GM19238 (cell line): Measurements from ENCODE around the gene CCDC24.

ENCODE experiments used
- DNase-seq: peaks from one replicate; pipeline ENCODE4 v3.0.0; 2011; ENCODE audit warnings: low spot score; ENCODE audit not compliant: insufficient read length

Gene CCDC24

DNA sequence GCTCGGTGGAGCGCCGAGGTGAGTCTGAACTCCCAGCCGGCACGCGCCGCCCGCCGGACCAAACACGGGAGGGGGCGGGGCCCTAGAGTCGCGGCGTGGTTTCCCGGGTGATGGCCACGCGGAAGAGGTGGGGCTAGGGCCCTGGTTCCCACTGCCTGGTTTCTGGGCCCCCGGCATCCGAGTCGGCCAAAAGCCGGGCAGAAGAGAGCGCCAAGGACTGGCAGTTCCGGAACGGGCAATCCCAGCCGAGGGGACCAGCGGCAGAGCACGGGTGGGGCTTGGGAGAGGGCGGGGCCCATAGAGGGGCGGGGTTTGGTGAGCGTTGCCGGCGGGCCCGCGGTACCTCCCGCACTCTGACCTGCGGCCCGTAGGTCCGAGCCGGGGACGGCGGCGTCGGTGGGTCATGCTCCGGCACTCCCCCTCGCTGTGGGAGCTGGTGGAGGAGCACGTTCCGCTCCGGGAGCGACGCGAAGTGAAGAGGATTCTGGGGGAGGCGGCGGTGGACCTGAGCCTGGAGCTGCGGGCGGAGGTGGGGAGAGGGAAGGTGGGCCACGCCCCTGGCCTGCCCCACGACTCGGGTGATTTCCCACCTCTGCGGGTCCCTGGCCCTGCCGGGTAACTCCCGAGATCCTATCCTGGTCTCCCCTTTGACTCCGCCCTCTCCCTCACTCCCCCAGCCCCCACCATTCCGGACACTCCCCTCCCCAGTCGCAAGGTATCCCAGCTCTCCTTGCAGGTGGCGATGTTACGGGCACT is at the start of gene CCDC24:
CCDC24 (plus strand) TSS at position 124 of the 756 bp plus-strand sequence; CDS start at position 404, 280 bp downstream.
- DNase-seq, result peak; percentile 89

DNA sequence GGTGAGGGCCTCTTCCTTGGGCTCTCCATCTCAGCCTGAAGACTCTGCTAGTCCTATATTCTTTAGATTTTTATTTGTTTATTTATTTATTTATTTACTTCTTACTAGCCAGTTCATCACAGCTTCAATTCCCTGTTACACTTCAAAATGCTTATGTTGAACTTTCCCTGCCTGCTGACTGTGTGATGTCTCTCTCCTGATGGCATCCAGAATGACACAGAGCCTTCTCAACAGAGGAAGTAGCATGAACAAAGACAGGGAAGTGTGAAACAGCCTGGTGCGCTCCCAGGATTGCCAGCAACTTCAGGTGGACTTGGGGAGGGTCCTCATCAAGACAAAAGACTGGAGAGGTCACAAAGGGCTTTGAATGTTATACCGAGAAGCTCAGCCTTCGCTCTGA is 49.0 kb upstream of the CCDC24 start:
- no peak for DNase-seq

DNA sequence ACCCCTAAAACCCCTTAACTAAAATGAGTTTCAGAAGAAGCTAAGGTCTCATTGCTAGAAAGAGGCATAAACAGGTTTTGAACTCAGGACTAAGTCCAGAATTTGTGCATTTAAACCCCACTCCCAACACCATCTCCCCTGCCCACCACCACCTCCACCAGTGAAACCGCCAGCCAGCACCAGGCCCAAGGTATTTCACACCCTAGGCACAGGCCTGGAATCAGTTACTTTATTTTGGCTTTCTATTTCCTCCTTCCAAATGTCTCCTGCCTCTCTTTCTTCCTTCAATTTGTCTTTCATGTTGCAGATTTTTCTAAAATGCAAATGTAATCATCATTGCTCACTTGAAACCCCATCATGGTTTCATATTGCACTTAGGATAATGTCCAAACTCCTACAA is 46.5 kb upstream of the CCDC24 start:
- DNase-seq, result no peak

DNA sequence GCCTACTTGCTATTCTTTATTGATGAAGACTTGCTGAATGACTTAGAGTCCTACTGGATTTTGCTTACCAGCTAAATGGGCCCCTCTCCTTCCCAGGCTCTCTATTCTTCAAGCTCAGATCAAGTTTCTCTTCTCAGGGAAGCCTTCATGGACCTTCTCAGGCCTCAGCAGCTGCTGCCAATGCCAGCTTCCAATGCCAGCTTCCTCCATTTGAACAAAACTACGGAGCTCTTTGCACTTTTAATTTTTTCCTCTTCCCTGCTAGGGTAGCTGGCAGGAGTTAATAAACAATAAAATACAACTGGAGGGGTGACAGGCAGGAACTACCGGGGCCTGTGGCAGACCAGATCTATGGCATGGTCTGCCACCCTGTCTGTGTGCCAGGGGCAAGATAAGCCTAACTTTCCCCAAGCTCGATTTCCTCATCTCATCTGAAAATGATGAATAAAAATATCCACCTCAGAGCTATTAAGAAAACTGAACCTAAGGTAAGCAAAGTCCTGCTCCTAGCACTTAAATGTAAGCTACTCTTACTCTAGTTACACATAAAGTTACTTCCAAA is 45.6 kb upstream of the CCDC24 start:
- no peak for DNase-seq

DNA sequence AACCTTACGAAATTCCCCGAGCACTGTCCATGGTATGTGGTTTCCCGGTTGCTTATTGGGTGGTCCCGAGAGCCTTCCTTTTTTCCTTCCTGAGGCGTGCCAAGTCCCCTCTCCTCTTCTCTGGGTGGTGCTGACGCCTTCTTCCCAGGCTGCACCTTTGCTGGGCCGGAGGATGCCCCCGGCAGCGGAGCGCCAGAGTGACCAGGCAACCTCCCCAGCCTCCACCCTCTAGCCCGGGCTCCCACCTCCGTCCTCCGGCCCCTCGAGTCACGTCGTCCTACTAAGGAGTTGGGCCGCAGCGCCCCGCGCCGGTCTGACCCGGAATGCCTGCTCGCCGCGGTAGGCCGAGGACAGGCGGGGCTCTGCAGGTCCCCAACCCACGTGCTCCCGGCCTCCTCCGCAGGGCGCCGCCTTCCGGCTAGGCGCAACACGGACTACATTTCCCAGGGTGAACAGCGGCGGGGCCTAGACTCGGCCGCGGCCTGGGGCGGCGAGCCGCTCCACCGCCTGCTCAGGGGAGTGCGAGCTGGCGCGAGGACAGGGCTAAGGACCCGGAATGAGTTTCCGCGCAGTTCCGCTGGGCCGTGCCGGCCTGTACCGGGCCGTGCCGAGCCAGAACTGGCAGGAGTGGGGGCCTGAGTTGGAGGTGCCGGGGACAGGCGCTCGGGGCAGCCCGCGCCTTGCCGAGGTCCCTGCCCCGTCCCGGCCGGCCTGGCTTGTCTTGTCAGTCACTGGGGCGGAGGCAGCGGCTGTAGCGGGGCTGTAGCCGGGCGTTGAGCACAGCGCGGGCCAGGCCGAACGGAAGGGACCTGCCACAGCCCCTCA is 45.0 kb upstream of the CCDC24 start, which contains the start of gene IPO13:
IPO13 (plus strand) TSS at position 715 of the 825 bp plus-strand sequence. CDS start 651 bp downstream, outside the sequence.
- peak; percentile 99 for DNase-seq

DNA sequence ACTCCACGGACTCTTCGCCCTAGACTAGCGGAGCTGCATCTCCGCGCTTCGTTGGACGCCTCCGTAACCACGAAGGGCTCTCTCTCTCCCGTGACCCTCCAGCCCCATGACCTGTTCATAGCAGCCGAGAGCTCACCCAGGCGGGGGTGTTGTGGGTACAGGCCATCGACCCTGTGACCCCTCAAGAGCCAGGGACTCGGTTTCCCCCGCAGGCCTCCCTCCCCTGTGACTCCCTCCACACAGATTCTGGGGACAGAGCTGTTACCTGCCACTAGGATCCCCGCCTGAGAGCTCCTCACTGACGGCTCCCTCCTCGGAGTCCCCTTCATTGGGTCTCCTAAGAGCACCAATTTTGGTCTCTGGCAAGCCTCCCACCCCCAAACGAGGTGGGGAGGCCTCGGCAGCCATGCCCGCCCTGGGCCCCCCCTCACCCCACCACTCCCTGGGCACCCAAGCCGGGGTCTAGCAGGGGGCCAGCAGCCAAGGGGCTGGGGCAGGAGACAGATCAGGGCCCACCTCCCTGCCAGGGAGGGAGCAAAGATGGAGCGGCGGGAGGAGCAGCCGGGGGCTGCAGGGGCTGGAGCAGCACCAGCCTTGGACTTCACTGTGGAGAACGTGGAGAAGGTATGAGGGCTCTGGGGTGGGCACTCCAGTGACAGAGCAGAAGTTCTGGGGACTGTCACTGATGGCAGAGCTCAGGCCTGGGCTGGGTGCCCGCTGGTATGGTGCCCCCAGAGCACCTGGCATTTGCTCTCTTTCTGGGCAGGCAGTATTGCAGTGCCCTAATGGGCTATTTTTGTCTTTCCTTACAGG is 44.1 kb upstream of the CCDC24 start:
- DNase-seq, result no peak

DNA sequence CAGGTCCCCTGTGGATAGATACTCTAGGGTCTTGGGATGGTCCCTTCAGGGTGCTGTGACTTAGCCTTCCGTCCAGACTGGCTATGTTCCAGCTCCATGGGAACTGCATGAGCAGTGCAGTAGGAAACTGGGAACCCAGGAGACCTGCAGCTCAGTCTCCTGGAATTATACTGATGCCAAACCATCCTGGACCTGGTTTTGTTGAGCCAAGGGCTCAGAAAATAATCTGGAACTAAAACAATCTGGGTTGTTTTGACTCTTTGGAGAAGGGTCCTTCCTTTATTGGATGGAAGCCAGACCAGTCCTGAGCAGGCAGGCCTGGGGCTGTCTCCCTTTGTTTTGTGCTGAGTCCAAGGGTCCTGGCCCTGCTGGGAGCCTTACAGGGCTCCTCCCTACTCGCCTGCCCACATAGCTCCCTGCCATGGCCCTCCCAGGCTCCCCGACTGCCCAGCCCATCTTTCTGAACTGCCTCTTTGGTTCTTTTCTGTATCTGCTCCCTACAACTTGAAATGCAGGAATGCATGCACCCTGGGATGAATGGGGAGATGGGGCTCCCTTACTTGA is 43.4 kb upstream of the CCDC24 start:
- DNase-seq, result no peak

DNA sequence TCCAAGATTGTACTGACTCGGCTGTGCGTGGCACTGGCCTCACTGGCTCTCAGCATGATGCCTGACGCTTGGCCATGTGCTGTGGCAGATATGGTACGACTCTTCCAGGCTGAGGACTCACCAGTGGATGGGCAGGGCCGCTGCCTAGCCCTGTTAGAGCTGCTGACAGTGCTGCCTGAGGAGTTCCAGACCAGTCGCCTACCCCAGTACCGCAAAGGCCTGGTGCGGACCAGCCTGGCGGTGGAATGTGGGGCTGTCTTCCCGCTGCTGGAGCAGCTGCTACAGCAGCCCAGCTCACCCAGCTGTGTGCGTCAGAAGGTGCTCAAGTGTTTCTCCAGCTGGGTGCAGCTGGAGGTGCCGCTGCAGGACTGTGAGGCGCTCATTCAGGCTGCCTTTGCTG is 41.7 kb upstream of the CCDC24 start:
- DNase-seq, result no peak

DNA sequence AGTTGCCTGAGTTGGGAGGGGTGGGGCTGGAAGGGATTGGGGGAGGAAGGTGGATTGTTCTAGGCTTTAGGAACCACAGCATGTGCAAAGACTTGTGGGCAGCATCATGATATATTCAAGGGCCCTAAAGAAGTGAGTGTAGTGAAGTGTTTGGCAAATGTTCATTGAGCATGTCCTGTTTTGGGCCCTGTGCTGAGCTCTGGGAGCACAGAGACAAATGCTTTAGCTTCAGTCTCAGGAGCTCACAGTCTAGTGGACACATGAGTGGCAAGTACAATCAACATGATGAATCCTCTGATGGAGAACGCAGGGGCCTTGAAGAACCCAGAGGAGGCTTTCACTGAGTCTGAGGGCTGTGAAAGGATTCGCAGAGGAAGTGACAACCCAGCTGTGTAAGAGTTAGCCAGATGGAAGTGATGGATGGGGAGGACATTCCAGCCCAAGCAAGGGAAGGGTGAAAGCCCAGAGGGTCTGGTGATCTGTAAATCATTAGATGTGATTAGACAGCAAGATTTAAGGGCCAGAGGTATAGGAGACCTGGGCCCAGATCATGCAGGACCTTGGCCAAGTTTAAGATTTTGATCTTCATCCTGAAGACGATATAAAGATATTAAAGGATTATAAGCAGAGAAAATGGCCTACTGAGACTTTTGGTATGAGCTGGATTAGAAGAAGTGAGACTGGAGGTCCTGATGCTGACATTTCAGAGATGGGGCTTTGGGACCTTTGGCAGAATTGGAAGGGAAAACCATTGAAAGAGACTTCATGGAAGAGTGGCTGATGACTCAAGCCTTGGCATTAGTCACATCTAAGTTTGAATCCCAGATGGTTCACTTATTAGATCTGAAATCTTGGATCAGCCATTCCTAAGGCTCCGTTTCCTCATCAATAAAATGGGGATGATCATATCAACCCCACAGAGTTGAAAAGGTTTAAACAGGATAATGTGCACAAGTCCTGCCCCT is 40.1 kb upstream of the CCDC24 start:
- DNase-seq, result no peak

DNA sequence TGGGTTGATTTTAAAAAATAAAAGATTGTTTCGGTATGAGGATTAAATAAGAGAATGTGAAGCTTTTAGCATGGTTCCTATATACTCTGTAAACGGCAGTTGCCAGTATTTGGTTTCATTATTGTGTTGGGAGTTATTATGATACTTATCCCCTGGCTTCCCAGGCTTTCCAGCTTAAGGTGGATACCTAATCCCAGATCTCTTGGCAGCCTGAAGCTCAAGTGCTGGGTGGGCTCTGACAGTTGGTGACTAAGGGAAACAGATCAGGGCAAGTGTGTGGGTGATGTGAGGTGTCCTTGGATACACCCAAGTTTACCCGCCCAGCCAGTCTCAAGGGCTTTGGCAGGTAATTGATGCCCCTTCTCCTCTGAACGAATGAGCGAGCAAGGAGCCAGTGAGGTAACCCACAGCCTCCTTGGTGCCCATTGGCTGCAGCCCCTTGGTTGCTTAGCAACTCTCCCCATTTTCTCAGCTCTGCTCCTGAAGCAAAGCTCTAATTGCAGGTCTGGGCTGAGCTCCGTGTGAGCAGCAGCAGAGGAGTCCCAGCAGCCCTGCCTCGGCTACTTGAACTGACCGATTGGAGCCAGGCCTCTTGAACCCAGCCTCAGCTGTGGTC is 38.6 kb upstream of the CCDC24 start:
- DNase-seq, result no peak

DNA sequence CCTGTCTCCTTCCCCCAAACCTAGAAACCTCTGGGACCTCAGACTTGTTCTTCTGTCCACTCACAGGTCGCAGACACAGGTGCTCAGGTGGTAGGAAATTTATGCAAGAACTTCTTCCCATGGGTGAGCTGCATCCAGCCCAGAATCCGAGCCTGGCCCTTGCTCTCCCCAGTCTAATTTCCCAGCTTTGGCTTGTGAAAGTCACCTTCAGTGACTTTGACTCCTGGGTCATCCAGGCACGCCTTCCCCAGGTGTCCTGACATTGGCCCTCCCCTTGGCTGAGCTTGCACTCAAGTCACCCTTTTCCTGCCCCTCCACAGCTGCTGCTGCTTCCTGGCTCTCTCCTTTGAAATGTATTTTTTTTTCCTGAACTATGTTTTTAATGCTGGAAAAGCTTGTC is 38.0 kb upstream of the CCDC24 start:
- DNase-seq, result no peak

DNA sequence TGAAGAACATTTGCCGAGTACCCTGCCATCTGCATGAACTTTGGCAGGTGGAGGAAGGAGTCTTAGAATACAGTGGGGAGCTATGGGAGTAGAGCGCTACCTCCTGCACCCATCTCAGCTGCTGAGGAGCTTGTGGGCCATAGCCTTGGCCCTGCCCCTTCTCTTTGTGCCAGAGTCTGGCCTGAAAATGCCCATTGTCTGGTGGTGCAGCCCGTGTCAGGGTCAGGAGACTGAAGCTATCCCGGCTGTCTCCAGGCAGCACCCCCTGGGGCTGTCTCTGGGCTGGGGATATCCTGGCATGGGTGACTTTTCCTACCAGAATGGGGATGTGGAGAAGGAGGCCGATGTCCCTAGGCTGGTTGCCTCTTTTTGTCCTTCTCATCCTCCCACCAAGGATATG is 37.4 kb upstream of the CCDC24 start:
- no peak for DNase-seq

DNA sequence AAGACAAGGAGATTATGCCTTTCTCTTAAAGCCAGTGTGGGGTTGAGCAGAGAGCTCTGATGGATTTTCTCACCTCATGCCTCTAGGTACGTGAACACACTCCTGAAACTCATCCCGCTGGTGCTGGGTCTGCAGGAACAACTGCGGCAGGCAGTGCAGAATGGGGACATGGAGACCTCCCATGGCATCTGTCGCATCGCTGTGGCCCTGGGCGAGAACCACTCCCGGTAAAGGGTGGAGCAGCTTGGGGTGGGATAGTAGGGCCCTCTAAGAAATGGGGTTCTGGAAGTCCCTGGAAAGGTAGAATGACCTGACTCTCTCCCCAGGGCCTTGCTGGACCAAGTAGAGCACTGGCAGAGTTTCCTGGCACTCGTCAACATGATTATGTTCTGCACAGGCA is 35.2 kb upstream of the CCDC24 start:
- DNase-seq, result no peak

DNA sequence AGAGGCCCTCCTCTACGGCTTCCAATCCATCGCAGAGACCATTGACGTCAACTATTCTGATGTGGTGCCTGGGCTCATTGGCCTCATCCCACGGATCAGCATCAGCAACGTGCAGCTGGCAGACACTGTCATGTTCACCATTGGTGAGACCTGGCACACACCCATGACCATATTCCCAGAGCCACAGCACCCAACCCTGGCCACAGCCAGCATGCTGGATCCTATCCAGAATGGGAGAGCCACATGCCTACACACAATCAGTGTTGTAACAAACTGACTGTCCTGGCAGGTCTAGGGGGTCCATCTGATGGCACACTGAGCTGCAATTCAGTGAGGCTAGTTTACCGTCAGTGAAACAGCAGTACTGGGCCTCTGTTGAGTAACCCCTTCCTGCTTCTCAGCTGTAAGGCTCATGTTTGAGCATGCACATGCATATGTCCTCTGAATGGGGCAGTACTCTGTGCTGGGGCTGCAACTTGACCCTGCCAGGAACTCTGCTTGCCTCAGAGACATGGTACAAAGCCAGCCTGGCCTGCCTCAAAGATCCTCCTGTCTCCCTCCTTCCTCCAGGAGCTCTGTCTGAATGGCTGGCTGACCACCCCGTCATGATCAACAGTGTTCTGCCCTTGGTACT is 33.9 kb upstream of the CCDC24 start:
- no peak for DNase-seq

DNA sequence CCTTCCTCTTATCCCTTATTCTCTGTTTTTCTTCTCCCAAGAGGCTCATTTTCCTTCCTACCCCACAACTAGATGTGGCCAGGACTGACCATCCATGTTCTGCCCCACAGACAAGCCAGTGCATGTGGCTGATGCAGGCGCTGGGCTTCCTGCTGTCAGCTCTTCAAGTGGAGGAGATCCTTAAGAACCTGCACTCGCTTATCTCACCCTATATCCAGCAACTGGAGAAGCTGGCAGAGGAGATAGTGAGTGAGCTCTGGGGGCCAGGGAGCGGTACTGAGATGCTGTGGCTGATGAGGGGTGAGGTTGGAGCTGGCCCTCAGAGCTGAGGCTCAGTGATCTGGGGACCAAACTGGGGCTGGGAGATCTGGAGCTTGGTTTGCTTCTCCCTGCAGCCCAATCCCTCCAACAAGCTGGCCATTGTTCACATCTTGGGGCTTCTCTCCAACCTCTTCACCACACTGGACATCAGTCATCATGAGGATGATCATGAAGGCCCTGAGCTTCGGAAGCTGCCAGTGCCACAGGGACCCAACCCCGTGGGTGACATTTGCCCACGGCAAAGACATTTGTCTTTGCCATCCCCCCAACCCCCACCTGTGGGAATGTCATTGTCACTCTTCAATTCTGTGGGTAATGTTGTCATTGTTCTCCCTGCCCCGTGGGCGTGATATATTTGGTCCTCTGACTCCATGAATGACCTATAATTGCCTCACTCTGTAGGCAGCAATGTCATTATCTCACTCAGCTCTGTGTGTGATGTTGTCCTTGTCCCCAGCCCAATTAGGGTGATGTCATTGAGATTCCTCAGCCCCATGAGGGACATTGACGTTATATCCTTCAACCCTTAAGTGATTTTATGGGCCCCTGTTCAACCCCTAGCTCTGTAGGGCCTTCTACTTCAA is 32.8 kb upstream of the CCDC24 start:
- DNase-seq, result no peak

DNA sequence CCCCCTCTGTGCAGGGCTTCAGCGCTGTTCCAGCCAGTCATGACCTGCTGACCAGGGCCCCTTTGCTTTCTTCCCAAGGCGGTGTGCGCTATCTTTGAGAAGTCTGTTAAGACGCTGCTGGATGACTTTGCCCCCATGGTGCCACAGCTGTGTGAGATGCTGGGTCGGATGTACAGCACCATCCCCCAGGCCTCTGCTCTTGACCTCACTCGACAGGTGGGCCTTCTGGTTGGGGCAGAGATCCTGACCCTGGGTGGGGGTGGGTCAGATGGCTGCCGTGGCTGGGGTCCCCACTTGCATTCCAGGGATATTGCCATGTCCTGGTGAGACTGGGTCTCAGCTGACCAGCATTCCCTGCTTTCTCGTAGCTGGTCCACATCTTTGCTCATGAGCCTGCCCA is 30.6 kb upstream of the CCDC24 start:
- no peak for DNase-seq

DNA sequence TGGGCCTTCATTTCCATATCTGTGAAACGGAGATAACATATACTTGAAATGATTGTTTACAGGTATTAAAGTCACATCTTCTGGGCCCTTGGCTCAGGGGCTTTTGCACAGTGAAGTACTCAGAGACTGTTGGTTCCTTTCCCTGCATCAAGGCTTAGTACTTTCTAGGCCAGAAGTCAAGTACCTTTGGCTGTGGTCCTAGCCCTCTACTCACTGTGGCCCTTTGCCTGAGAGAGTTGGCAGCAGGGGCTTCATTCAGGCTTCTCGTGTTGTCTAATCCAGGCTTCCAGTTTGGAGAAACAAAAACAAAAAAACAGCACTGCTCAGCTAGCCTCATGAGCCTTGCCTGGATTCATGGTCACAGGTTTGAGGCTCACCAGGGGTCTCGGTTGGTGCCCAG is 29.7 kb upstream of the CCDC24 start:
- no peak for DNase-seq

DNA sequence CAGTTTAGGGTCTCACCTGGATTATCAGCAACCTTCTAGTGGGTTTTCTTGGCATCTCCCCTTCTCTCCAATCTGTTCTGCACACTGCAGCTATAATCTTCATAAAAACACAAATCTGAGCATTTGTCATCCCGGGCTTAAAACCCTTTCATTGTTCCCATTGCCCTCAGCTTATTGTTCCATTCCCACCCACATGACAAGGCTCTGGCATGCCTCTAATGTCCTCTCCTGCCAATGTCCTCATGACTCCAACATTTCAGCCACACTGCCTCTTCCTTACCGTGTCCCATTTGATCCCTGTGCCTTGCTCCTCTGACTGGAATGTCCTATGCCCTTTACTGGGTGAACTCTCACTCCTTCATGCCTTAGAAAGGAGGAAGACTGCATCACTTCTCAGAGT is 29.1 kb upstream of the CCDC24 start:
- no peak for DNase-seq
